HAP-1 (cell line): Measurements from ENCODE around the gene NUP205.
"Not testable (repeated sequence)": the region's sequence is repeated elsewhere in the genome, so short reads cannot be mapped to it uniquely, and the experiment has no call there.

ENCODE experiments used
- DNase-seq, 2 experiments: peaks; one replicate each; pipeline ENCODE4 v3.0.0-alpha.2; 2016 to 2020; ENCODE audit warnings: low spot score in 2 of 2
- H3K27me3 ChIP-seq: fragments of 250-450 bp; sonication (Bioruptor Pico); 2 replicates; pipeline ENCODE4 v1.5.1; 2020; ENCODE audit warnings: low read depth, mild to moderate bottlenecking, moderate library complexity
- H3K36me3 ChIP-seq: fragments of 250-450 bp; sonication (Bioruptor Pico); replicated peaks from 2 replicates; pipeline ENCODE4 v1.5.1; 2020; ENCODE audit warnings: mild to moderate bottlenecking
- H3K4me1 ChIP-seq: fragments of 250-450 bp; sonication (Bioruptor Pico); 2 replicates; pipeline ENCODE4 v1.5.1; 2020; ENCODE audit warnings: mild to moderate bottlenecking
- H3K4me3 ChIP-seq: fragments of 250-450 bp; sonication (Bioruptor Pico); 2 replicates; pipeline ENCODE4 v1.5.1; 2020; ENCODE audit warnings: mild to moderate bottlenecking, moderate library complexity
- H3K9me3 ChIP-seq: fragments of 250-450 bp; sonication (Bioruptor Pico); 2 replicates; pipeline ENCODE4 v1.5.1; 2020; ENCODE audit warnings: mild to moderate bottlenecking, moderate library complexity
- in situ Hi-C: fragments of 300-500 bp; cut with MboI; formaldehyde crosslinking; loops from 3 replicates; pipeline ENCODE4 v1.14.3; 2020; ENCODE audit warnings: low sequenced_read_pairs, inconsistent platforms, mixed read lengths

The NUP205 gene

GRCh38 chr7:135668852-135669395 is 111.2 kb downstream of the NUP205 start:
- in situ Hi-C loops = loop anchor here (25.0 kb wide), 1 partner anchor 293 kb away; no protein-coding TSS in a partner anchor
- not testable (repeated sequence) for H3K4me3 ChIP-seq, H3K9me3 ChIP-seq, H3K36me3 ChIP-seq, DNase-seq, H3K4me1 ChIP-seq, H3K27me3 ChIP-seq

GRCh38 chr7:135669774-135670173 is 112.1 kb downstream of the NUP205 start:
- H3K36me3 ChIP-seq = peaks cover 9% of the 10 kb centered on the region; the same call in 1 of the 2 replicates
- no peak overlapping the region for H3K4me3 ChIP-seq
- in situ Hi-C loops = loop anchor here (25.0 kb wide), 1 partner anchor 293 kb away; no protein-coding TSS in a partner anchor
- no peaks in the 10 kb centered on the region for H3K9me3 ChIP-seq
- DNase-seq = no peak
- H3K27me3 ChIP-seq = no peaks in the 10 kb centered on the region; the same call in 1 of the 2 replicates
- H3K4me1 ChIP-seq = no peaks in the 10 kb centered on the region; the same call in 1 of the 2 replicates

GRCh38 chr7:135670179-135670578 is 112.5 kb downstream of the NUP205 start:
- no peaks in the 10 kb centered on the region for H3K9me3 ChIP-seq
- no peak overlapping the region for H3K4me3 ChIP-seq
- no peaks in the 10 kb centered on the region; the same call in 1 of the 2 replicates for H3K27me3 ChIP-seq
- peaks cover 10% of the 10 kb centered on the region; the same call in 1 of the 2 replicates for H3K36me3 ChIP-seq
- no peaks in the 10 kb centered on the region; the same call in 1 of the 2 replicates for H3K4me1 ChIP-seq
- in situ Hi-C loops = loop anchor here (25.0 kb wide), 1 partner anchor 292 kb away; no protein-coding TSS in a partner anchor
- DNase-seq = no peak

- no peak overlapping the region for H3K4me3 ChIP-seq
- in situ Hi-C loops = loop anchor here (25.0 kb wide), 1 partner anchor 290 kb away; no protein-coding TSS in a partner anchor
- peaks cover 13% of the 10 kb centered on the region; the same call in 1 of the 2 replicates for H3K36me3 ChIP-seq
- no peaks in the 10 kb centered on the region; the same call in 1 of the 2 replicates for H3K27me3 ChIP-seq
- H3K9me3 ChIP-seq = no peaks in the 10 kb centered on the region
- peak; percentile 47 to 53 for DNase-seq
- no peaks in the 10 kb centered on the region; the same call in 1 of the 2 replicates for H3K4me1 ChIP-seq
These were observed 115.0 kb downstream of the NUP205 start for GRCh38 chr7:135672560-135673359.

- no peaks in the 10 kb centered on the region; the same call in 1 of the 2 replicates for H3K4me1 ChIP-seq
- no peaks in the 10 kb centered on the region for H3K9me3 ChIP-seq
- H3K4me3 ChIP-seq = no peak overlapping the region
- in situ Hi-C loops = loop anchor here (25.0 kb wide), 1 partner anchor 289 kb away; no protein-coding TSS in a partner anchor
- peaks cover 13% of the 10 kb centered on the region; the same call in 1 of the 2 replicates for H3K36me3 ChIP-seq
- no peaks in the 10 kb centered on the region; the same call in 1 of the 2 replicates for H3K27me3 ChIP-seq
- no peak for DNase-seq
These were observed 115.6 kb downstream of the NUP205 start for GRCh38 chr7:135673360-135673706.

- DNase-seq = no peak
- H3K36me3 ChIP-seq = peaks cover 13% of the 10 kb centered on the region
- H3K9me3 ChIP-seq = no peaks in the 10 kb centered on the region
- no peaks in the 10 kb centered on the region for H3K4me1 ChIP-seq
- no peaks in the 10 kb centered on the region for H3K27me3 ChIP-seq
- in situ Hi-C loops = no loop called here
- H3K4me3 ChIP-seq = no peak overlapping the region
These were observed 121.2 kb downstream of the NUP205 start for GRCh38 chr7:135678612-135679575.

GRCh38 chr7:135681762-135682161 is 124.0 kb downstream of the NUP205 start:
- no peak for DNase-seq
- H3K27me3 ChIP-seq = no peaks in the 10 kb centered on the region
- no peak overlapping the region for H3K4me3 ChIP-seq
- in situ Hi-C loops = no loop called here
- no peaks in the 10 kb centered on the region for H3K4me1 ChIP-seq
- no peaks in the 10 kb centered on the region; the same call in 1 of the 2 replicates for H3K36me3 ChIP-seq
- no peaks in the 10 kb centered on the region for H3K9me3 ChIP-seq

- DNase-seq = no peak
- Histone ChIP-seq H3K9me3 (no peaks in the 10 kb centered on the region), H3K36me3 (no peaks in the 10 kb centered on the region; the same call in 1 of the 2 replicates), H3K27me3 (no peaks in the 10 kb centered on the region), H3K4me3 (no peak overlapping the region), H3K4me1 (no peaks in the 10 kb centered on the region)
- in situ Hi-C loops = no loop called here
These were observed 124.5 kb downstream of the NUP205 start for GRCh38 chr7:135682191-135682590.

- H3K4me1 ChIP-seq = no peaks in the 10 kb centered on the region
- no peaks in the 10 kb centered on the region; the same call in 1 of the 2 replicates for H3K36me3 ChIP-seq
- no peaks in the 10 kb centered on the region for H3K27me3 ChIP-seq
- no peaks in the 10 kb centered on the region for H3K9me3 ChIP-seq
- DNase-seq = no peak
- in situ Hi-C loops = no loop called here
- no peak overlapping the region for H3K4me3 ChIP-seq
These were observed 125.9 kb downstream of the NUP205 start for GRCh38 chr7:135683609-135684008.

GRCh38 chr7:135684136-135684535 is 126.4 kb downstream of the NUP205 start:
- in situ Hi-C loops = no loop called here
- H3K36me3 ChIP-seq = no peaks in the 10 kb centered on the region; the same call in 1 of the 2 replicates
- DNase-seq = no peak
- H3K9me3 ChIP-seq = no peaks in the 10 kb centered on the region
- no peaks in the 10 kb centered on the region for H3K4me1 ChIP-seq
- no peaks in the 10 kb centered on the region for H3K27me3 ChIP-seq
- H3K4me3 ChIP-seq = no peak overlapping the region

GRCh38 chr7:135684699-135685098 is 127.0 kb downstream of the NUP205 start:
- Histone ChIP-seq H3K4me1 (no peaks in the 10 kb centered on the region), H3K4me3 (no peak overlapping the region), H3K9me3 (no peaks in the 10 kb centered on the region), H3K36me3 (no peaks in the 10 kb centered on the region; the same call in 1 of the 2 replicates), H3K27me3 (no peaks in the 10 kb centered on the region)
- DNase-seq = no peak
- in situ Hi-C loops = no loop called here

- Histone ChIP-seq H3K9me3 (no peaks in the 10 kb centered on the region), H3K4me3 (no peak overlapping the region), H3K36me3 (no peaks in the 10 kb centered on the region; the same call in 1 of the 2 replicates), H3K27me3 (no peaks in the 10 kb centered on the region), H3K4me1 (no peaks in the 10 kb centered on the region)
- in situ Hi-C loops = no loop called here
- DNase-seq = no peak
These were observed 127.8 kb downstream of the NUP205 start for GRCh38 chr7:135685306-135686084.
